Osteoblast (primary cell): Measurements from ENCODE around the gene MYO18B. TPM values are rescaled to one million over a fixed set of nuclear protein-coding genes. Genes with fewer than 3 reads are reported as not detected.

Experiments used
- DNase-seq: peaks from one replicate; pipeline ENCODE4 v3.0.0; 2011; ENCODE audit warnings: low spot score, mixed read lengths; ENCODE audit not compliant: insufficient read length; ENCODE audit errors: missing footprints
- H2AFZ ChIP-seq: 2 replicates; pipeline ENCODE4 v1.6.0; 2011; ENCODE audit warnings: mild to moderate bottlenecking, low read length
- H3K27ac ChIP-seq: 2 replicates; pipeline ENCODE4 v1.5.1; 2011; ENCODE audit warnings: mild to moderate bottlenecking, low read depth, low read length, moderate library complexity
- H3K27me3 ChIP-seq: 2 replicates; pipeline ENCODE4 v1.6.0; 2012; ENCODE audit warnings: mild to moderate bottlenecking, control low read depth, inconsistent platforms, low read length, moderate library complexity; ENCODE audit not compliant: insufficient read depth
- H3K36me3 ChIP-seq: 2 replicates; pipeline ENCODE4 v1.5.1; 2011; ENCODE audit warnings: mild to moderate bottlenecking, low read length, control low read depth, moderate library complexity; ENCODE audit not compliant: insufficient read depth
- H3K4me1 ChIP-seq: 2 replicates; pipeline ENCODE4 v1.5.1; 2011; ENCODE audit warnings: mild to moderate bottlenecking, low read length, control low read depth, moderate library complexity; ENCODE audit not compliant: insufficient read depth
- H3K4me2 ChIP-seq: 2 replicates; pipeline ENCODE4 v1.6.0; 2011; ENCODE audit warnings: mild to moderate bottlenecking, low read length; ENCODE audit not compliant: insufficient read depth
- H3K4me3 ChIP-seq: fragments of 200-600 bp; sonication (generic); 3 replicates; pipeline ENCODE4 v1.5.1; 2012; ENCODE audit warnings: mild to moderate bottlenecking, low read length, inconsistent platforms; ENCODE audit not compliant: insufficient read depth
- H3K79me2 ChIP-seq: 2 replicates; pipeline ENCODE4 v1.6.0; 2012; ENCODE audit warnings: mild to moderate bottlenecking, low read length, control low read depth, inconsistent platforms; ENCODE audit not compliant: insufficient read depth
- H3K9me3 ChIP-seq: 2 replicates; pipeline ENCODE4 v1.5.1; 2011; ENCODE audit warnings: low read depth, low read length, control low read depth
- H4K20me1 ChIP-seq: 2 replicates; pipeline ENCODE4 v1.6.0; 2012; ENCODE audit warnings: mild to moderate bottlenecking, low read length, control low read depth; ENCODE audit not compliant: insufficient read depth
- CTCF ChIP-seq: IDR thresholded peaks from 2 replicates; pipeline ENCODE4 v1.5.1; 2011; ENCODE audit warnings: mild to moderate bottlenecking, low read depth, low read length, moderate library complexity; ENCODE audit errors: extremely low read depth
- total RNA-seq: library from RNA; depleted of rRNA; stranded (reverse); fragments of >200 nt; gene quantifications from 2 replicates; pipeline ENCODE4 v1.2.3, GENCODE V29; 2012

MYO18B gene
- total RNA-seq, 1 donor = under 0.01 TPM

GRCh38 chr22:25709758-25710157 lies 32.2 kb upstream of the MYO18B start:
- no peaks in the 10 kb centered on the region for H3K4me1 ChIP-seq
- H3K9me3 ChIP-seq = no peaks in the 10 kb centered on the region
- H4K20me1 ChIP-seq = no peaks in the 10 kb centered on the region
- H3K79me2 ChIP-seq = no peaks in the 10 kb centered on the region
- no peaks in the 10 kb centered on the region for H3K27me3 ChIP-seq
- no peaks in the 10 kb centered on the region for H3K36me3 ChIP-seq
- H2AFZ ChIP-seq = no peak overlapping the region
- no peak for TF ChIP-seq CTCF
- H3K27ac ChIP-seq = no peak overlapping the region
- DNase-seq = no peak
- no peak overlapping the region for H3K4me2 ChIP-seq
- H3K4me3 ChIP-seq = no peak overlapping the region

GRCh38 chr22:25710501-25710900 lies 31.5 kb upstream of the MYO18B start:
- no peak for DNase-seq
- Histone ChIP-seq H3K27ac (no peak overlapping the region), H3K4me3 (no peak overlapping the region), H3K36me3 (no peaks in the 10 kb centered on the region), H2AFZ (no peak overlapping the region), H3K79me2 (no peaks in the 10 kb centered on the region), H3K4me1 (no peaks in the 10 kb centered on the region), H3K27me3 (no peaks in the 10 kb centered on the region), H3K9me3 (no peaks in the 10 kb centered on the region), H3K4me2 (no peak overlapping the region), H4K20me1 (no peaks in the 10 kb centered on the region)
- TF ChIP-seq CTCF = no peak

GRCh38 chr22:25711491-25711890 lies 30.5 kb upstream of the MYO18B start:
- no peaks in the 10 kb centered on the region for H4K20me1 ChIP-seq
- no peaks in the 10 kb centered on the region for H3K9me3 ChIP-seq
- no peaks in the 10 kb centered on the region for H3K36me3 ChIP-seq
- H3K4me2 ChIP-seq = no peak overlapping the region
- no peak for DNase-seq
- H3K4me1 ChIP-seq = no peaks in the 10 kb centered on the region
- H3K27ac ChIP-seq = no peak overlapping the region
- H3K4me3 ChIP-seq = no peak overlapping the region
- TF ChIP-seq CTCF = no peak
- no peak overlapping the region for H2AFZ ChIP-seq
- H3K79me2 ChIP-seq = no peaks in the 10 kb centered on the region
- H3K27me3 ChIP-seq = no peaks in the 10 kb centered on the region

- no peak overlapping the region for H3K4me3 ChIP-seq
- H3K9me3 ChIP-seq = no peaks in the 10 kb centered on the region
- no peak for DNase-seq
- no peak overlapping the region for H2AFZ ChIP-seq
- H3K27ac ChIP-seq = no peak overlapping the region
- TF ChIP-seq CTCF = no peak
- H3K79me2 ChIP-seq = no peaks in the 10 kb centered on the region
- no peaks in the 10 kb centered on the region for H3K4me1 ChIP-seq
- no peaks in the 10 kb centered on the region for H4K20me1 ChIP-seq
- H3K27me3 ChIP-seq = no peaks in the 10 kb centered on the region
- H3K36me3 ChIP-seq = no peaks in the 10 kb centered on the region
- H3K4me2 ChIP-seq = no peak overlapping the region
Measured at GRCh38 chr22:25712661-25713400, 29.2 kb upstream of the MYO18B start.
